ENCODE results near the gene PPP3CA.
"Not testable (repeated sequence)": the region's sequence is repeated elsewhere in the genome, so short reads cannot be mapped to it uniquely, and the experiment has no call there.

DNA sequence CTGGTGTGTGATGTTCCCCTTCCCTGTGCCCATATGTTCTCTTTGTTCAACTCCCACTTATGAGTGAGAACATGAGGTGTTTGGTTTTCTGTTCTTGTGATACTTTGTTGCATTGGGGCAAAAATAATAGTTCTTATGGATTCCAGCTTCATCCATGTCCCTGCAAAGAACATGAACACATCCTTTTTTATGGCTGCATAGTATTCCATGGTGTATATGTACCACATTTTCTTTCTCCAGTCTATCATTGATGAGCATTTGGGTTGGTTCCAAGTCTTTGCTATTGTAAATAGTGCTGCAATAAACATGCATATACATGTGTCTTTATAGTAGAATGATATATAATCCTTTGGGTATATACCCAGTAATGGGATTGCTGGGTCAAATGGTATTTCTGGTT is 254.7 kb downstream of the PPP3CA start:
- TF ChIP-seq EZH2phosphoT487 (IDR thresholded peaks at IDR 0.05; ENCODE audit: low read length); EZH2 (optimal IDR thresholded peaks at IDR 0.05; ENCODE audit: low read depth, low read length): not testable (repeated sequence)
- TF ChIP-seq, protein P1, sequence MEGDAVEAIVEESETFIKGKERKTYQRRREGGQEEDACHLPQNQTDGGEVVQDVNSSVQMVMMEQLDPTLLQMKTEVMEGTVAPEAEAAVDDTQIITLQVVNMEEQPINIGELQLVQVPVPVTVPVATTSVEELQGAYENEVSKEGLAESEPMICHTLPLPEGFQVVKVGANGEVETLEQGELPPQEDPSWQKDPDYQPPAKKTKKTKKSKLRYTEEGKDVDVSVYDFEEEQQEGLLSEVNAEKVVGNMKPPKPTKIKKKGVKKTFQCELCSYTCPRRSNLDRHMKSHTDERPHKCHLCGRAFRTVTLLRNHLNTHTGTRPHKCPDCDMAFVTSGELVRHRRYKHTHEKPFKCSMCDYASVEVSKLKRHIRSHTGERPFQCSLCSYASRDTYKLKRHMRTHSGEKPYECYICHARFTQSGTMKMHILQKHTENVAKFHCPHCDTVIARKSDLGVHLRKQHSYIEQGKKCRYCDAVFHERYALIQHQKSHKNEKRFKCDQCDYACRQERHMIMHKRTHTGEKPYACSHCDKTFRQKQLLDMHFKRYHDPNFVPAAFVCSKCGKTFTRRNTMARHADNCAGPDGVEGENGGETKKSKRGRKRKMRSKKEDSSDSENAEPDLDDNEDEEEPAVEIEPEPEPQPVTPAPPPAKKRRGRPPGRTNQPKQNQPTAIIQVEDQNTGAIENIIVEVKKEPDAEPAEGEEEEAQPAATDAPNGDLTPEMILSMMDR (IDR thresholded peaks at IDR 0.05; ENCODE audit: low read length) = not testable (repeated sequence)

Measured in MM.1S (cell line).